RPMI8226 (cell line): ENCODE data around the gene TGFB2.

Experiments
- DNase-seq: peaks from one replicate; pipeline ENCODE4 v3.0.0-alpha.2; 2015

TGFB2 gene

DNA sequence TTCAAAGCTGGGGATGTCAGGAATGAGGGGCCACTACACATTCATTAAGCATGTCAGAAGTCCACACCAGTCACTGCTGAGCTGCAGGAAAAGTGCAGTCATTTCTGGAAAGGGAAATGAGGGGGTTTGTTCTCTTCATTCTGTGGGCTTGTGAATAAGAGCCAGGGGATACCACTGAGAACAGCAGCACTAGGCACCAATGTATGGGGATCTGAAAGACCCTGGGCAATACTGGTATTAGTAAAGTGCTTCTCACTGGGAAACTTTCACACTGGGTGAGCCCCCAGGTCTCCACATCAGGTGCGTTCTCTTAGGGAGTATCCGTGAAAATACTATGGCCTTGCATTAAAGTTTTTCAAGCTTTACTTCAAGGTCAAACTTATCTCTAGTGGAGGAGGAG, 49.9 kb downstream of the TGFB2 start:
- no peak for DNase-seq

DNA sequence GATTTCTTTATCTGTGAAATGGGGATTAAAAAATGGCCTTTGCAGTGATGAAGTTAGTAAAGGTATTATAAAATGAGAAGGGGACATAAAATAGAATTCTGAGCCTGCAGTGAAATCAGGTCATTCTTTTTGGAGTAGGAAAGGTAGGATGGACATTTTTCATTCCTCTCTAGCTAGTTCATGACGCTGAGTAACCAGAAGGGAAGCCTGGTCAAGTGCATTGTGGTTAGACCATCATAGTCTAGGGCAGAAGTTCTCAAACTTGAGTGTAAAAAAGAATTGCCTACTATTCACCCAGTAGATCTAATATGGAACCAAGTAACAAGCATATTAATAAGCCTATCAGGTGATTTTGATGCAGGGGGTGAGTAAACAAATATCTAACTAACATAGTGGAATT, 50.8 kb downstream of the TGFB2 start:
- DNase-seq, result no peak

DNA sequence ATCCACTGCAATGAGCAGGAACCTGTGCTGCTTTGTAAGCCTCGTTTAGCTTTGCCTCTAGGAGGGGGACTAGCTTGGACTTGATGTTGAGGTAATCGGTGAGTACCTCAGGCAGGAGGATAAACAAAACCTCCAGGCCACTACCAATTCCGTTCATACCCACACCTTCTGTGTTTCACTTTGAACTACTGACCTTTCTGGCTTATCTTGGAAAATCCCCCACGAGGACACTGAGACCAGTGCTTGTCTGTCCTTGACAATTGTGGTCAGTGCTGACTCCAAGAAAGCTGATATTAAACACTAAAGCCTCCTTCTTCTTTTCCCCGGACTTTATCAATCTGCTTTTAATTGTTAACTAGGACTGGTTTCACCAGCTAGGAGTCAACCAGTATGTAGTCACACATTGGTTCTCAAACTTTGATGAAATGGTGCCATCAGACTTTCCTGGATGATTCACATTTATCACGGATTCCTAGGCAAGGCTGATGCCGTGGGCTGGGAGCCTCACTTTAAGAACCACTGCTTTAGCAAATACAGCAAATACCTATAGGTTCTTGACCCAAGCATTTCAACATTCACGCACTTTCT, 52.7 kb downstream of the TGFB2 start:
- DNase-seq, result no peak

DNA sequence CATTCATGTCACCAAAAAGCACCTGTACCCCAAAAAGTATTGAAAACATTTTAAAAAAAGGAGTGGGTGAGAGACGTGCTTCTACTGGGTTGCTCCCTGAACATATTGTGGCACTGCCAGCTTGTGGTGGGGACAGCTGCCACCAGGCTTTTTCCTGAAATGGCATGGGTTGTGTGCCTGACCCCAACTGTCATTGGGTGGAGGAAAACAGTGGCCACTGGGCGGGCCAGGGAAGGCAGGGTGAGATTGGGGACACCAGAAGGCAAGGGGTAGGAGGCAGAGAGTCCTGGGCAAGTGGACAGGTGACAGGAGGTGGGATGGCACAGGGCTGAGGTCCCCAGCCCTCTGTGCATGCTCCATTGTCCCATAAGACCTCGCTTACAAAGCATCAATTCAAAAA, 55.5 kb downstream of the TGFB2 start:
- no peak for DNase-seq

DNA sequence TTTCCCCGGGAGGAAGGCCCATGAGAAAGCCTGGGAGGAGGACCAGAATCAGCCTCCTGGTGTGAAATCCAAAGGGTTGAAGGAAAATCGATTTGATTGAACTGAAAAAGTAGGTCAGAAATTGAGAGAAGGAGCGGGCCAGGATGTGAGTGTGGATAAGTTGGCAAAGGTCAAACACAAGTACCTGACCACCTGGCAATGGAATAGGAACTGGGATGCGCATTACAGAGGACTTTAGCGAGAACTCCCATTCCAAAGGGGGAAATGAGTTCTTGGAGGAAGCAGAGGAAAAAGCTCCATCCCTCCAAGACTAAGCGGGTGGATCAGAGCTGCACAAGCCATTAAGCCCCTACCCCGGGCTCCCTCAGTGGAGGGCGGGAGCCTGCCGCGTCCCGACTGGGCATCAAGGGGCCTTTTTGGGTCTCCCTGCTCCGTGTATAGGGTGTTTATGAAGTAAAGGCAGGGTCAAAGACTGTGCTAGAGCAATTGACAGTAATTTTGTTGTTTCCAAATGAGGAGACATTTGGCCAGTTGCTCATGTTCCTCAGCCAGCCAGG, 56.4 kb downstream of the TGFB2 start:
- DNase-seq, result no peak

DNA sequence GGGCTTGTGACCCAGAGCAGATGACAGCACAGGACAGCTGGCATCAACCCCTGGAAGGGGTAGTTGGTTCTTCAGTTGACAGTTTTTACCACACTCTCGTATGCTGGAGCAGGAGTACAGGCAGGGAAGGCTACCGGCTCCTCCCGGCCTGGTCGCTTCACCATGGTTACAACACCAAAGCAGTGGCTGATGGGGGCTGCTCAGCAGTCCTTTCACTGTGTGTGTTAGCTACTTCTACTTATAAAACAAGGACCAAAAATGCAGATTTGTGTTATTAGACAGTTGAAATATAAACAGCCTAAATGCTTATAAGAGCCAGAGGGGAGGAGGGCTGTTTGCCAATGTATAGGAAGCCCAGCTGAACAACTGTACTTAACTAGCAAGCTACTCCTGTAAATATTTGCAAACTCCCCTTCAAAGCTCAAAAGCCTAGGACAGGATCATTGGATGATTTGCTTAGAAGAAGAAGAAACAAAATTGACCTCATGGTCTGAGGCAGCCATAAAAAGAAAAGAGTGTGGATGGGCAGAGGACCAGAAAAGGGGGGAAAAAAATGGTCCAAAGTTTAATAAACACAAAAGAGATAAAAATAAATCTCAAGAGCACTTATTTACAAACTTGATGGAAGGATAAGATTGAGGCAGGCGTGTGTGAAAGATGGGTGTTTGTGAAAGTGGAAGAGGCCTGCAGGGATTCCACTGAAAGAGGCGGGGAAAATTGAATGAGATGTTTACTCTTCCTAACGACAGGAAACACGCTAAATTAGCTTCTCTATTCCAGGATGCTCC, 57.1 kb downstream of the TGFB2 start:
- no peak for DNase-seq

DNA sequence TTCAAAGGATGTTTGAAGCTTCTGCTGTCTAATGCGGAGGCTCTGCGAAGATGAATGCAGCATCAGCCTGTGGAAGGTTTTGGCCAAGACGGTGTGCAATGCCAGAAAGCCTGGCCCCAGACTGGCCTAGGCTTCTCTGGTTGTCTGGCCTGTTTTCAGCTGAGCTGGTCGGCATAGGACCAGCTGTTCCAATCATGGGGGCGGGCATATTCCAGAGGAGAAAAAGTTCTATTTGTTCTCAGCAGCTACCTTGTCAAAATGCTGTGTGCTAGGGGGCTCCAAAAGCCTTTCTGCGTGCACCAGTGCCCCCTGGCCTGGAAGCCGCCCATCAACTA, 57.6 kb downstream of the TGFB2 start:
- DNase-seq, result no peak

DNA sequence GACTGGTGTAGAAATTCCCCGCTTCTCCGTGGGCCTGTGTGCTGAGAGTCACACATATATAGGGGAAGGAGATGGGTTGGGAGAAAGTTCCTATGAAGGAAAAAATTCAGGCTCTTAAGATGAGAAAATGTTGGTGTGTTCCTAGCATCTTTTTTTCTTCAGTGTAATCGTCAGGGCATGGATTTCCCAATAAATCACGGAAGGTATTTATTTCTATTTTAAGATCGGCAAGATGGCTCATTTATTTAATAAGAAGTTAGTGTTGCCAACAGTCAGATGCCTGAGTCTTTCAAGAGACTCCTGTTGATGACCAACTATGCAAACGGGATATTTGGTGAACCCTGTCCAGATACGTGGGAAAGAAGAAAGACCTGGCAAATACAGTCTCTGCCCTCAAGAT, 58.2 kb downstream of the TGFB2 start:
- DNase-seq, result no peak

DNA sequence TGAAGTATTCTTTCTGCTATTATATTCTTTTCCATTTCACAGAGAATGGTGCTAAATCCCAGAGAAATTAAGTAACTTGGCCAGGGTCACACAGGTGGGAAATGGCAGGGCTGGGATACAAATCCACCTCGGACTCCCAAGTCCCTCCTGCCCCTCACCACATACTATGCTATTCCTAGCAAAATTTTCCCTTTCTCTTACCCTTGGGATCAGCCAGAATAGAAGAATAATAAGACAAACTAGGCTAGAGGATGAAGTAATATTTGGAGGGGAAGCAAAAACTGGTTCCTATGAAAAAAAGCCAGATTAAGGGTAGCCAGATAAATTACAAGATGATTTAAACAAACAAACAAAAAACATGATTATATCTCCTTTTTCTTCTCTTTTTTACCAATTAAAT, 62.5 kb downstream of the TGFB2 start:
- no peak for DNase-seq

DNA sequence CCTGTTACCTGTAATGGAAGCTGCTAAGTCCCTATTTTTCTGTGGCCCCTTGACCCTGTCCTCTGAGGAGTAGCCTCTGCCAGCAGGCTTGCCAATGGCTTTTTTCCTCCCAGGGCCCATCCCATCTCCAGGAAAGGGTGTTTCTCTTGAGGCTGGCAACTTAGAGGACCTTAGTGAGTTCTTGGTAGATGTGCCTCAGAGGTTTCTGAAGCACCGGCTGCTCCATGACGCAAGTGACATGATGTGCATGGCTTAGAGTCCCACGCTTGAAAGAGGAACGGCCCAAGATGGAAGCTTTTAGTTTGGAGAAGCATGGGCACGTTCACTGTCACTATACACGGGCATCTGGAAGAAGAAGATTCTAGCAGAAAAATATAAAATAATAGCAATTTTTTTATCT, 63.0 kb downstream of the TGFB2 start:
- DNase-seq, result no peak

DNA sequence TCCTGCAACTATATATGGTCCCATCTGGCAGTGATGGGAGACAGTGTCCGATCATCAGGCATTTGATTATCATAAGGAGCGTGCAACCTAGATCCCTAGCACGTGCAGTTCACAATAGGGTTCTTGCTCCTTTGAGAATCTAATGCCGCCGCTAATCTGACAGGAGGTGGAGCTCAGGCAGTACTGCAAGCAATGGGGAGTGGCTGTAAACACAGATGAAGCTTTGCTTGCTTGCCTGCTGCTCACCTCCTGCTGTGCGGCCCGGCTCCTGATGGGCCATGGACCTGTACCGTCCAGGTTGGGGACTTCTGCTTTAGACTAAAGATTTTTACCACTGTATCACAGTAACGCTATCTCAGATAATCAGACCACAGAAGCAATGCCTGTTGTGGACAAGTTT, 63.8 kb downstream of the TGFB2 start:
- no peak for DNase-seq

DNA sequence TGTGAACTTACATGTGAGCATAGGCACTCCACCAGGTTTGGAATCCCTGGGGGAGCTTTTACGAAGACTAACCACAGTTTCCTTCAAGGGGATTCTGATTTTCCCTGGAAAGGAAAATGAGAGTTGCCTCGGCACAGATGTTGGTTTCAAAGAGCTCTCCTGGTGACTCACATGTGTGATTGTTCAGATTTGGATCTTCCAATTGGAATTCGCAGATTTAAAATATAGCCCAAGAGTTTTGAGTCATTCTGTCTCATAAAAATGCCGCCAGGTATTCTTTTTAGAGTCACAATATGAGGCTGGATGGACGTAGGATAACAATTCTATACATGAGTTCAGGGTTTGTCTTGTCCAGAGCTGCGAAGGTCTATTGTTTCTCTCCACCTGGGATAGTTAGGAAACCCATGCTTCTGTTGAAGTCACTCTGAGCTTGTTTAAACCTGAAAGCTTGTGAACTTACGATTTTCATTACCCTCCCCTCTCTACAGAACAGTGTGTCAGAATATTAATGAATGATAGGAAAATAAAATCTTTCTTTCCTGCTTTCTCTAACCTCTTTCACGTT, 64.9 kb downstream of the TGFB2 start:
- DNase-seq, result no peak

DNA sequence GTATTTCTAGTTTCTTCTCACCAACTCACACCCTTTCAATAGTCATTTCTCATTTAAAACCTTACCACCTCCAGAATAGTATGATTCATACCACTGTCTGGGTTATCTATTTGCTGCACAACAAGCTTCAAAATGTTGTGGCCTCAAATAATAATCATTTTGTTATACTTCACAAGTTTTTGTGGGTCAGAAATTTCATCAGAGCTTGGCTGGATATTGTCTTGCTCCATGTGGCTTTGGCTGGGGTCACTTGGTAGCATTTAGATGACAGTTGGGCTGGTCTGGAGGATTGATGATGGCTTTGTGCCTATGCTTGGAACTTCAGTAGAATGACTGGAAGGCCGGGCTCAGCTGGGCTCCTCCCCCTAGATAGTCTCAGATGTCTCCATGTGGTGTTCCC, 66.0 kb downstream of the TGFB2 start:
- DNase-seq, result no peak

DNA sequence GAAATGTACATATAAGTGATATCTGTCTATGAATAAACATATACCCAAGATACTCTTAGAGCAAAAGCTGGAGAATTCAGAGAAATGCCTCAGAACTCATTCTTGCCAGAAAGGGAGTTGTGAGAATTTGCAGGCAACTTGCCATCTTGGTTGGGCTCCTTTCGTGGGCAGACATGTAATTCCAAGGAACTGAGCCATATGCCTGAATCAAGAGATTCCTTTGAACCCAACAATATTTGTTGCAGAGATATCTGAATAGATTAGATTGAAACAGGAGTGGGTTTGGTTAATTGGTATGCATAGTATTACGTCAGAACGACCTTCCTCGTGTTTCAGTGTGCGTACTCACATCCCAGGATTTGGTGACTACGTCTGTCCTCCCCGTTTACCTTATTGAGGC, 67.0 kb downstream of the TGFB2 start:
- no peak for DNase-seq

DNA sequence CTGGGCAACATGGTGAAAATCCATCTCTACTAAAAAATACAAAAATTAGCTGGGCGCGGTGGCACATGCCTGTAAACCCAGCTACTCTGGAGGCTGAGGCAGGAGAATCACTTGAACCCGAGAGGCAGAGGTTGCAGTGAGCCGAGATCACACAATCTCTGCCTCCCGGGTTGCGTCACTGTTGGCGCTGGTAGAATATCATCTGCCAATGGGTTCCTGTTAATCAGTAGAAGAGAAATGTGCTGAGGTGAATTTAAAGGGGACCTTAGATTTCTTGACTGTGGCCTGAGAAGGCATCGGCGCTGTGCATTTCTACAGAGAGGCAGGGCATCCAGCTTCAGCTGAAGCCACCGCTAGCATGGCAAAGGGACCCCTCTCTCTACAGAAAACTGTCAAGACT, 68.0 kb downstream of the TGFB2 start:
- DNase-seq, result no peak

DNA sequence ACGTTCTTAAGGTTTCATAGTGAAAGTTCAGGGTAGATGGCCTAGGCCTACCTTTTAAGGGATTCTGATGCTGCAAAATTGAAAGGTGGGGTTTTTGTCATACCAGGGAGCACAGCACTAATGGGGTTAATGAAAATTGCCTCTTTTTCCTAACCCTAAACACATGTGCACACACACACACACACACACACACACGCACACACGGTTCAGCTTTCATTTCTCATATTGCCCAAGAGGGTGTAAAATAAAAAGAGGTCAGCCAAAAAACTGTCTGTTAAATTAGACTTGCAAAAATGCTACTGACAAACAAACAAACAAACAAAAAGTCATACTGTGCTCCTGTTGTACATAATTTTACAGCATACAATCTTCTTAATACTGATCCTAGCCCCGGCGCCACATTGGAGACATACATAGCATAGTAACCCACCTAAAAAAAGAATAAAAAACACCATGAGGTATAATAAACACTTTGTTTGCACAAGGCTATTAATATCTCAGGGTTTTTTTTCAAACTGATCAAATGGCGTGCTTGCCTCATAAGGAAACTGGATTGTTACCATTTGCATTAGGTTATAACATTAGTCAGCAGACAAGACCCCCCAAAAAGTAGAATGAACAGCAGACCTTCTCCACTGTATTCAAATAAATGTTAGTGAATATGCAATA, 69.1 kb downstream of the TGFB2 start:
- DNase-seq, result no peak

DNA sequence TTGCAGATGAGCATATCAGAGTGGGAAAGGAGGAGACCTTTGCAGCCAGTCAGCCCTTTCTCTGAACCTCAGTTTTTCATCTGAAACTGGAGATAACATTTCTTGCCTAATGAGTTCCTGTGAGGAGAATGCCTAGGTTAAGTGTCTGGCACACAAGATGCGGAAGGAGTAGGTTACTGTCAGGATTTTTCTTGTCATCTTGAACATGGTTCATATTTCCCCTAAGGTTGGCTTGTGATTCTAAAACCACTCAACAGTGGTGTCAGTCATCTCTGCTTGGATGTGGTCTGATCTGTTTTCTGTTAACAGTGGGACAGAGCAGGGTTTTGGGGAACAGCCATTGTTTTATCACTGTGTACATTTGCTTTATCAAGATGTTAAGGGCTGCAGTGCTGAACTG, 70.6 kb downstream of the TGFB2 start:
- no peak for DNase-seq

DNA sequence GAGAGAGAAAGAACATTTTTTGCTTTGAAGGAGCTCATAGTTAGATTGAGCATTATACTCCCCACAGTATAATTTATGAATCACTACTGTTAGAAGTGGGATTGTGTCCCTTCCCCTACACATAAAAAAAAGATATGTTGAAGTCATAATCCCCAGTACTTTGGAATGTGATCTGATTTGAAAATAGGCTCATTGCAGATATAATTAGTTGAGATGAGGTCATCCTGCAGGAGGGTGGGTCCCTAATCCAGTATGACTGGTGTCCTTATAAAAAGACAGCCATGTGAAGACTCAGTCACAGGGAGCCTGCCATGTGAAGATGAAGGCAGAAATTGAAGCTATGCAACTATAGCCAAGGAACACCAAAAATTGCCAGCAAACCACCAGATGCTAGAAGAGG, 76.4 kb downstream of the TGFB2 start:
- DNase-seq, result no peak

DNA sequence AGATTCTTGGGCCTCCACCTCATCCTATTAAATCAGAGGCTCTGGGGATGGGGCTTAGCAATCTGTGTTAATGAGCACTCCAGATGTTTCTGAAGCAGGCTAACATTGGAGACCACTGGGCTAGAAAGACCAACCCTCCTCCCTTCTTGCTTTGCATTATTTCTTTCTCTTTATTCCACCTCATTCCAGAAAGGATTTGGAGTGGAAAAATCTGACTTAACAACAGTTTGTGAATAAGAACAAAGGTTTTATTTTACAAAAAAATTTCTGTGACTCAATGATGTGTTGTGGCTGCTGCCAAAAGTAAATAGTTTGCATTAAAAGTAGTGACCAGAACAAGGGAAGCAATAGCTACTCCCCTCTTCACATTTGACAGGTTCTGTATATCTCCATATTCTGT, 79.4 kb downstream of the TGFB2 start:
- DNase-seq, result no peak

DNA sequence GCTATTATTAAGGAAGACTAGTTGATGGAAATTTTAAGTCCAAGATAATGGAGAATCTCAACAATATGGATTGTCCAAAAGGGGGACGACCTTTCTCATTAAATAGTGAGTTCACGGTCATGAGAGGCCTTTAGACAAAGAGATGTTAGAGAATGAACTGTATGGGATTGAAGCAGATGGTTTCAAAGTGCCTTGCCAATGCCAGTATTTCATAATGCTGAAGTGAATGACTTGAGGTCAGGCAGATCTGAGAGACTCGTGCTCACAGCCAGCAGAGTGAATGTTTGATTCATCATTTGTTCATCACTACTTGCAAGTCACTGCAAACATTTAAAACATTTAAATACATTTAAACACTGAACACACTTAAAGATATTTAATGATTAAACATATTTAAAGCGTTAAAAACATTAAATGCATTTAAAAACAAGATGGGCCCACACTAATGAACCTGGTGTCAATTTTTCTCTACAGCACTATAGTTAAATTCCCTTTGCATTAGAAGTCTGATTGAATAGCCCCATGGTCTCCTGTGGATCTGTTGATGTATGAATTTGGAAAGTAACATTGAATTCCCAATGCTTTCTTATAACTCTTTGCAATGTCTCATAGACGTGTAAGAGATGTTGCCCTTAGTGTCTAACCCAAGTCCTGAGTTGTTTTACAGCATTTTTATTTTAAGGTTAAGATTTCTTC, 80.7 kb downstream of the TGFB2 start:
- no peak for DNase-seq

DNA sequence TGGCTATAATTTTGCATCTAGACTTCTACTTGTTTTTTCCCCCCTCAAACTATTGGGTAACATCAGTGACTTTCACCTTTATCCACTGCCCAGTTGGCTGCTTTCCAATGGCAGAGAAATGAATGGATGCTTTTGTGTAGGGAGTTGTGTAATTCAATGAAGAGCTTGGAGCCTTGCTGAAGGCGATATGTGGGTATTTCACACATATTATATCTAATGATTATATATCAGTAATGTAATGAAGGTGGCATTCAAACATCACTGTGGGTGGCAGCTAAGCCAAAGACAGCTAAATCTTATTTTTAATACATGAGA, 81.2 kb downstream of the TGFB2 start:
- no peak for DNase-seq

DNA sequence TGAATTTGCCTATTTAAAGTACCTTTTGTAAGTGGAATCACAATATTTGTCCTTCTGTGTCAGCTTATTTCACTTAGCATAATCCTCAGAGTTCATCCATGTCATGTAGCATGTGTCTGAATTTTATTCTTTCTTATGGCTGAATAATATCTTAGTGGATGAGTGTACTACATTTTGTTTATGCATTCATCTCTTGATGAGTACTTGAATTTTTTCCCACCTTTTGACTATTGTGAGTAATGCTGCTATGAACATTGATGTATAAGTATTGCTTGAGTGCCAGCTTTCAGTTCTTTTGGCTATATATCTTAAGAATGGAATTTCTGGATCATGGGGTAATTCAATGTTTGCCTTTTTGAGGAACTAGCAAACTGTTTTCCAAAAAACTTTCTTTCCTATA, 84.2 kb downstream of the TGFB2 start:
- DNase-seq, result no peak

DNA sequence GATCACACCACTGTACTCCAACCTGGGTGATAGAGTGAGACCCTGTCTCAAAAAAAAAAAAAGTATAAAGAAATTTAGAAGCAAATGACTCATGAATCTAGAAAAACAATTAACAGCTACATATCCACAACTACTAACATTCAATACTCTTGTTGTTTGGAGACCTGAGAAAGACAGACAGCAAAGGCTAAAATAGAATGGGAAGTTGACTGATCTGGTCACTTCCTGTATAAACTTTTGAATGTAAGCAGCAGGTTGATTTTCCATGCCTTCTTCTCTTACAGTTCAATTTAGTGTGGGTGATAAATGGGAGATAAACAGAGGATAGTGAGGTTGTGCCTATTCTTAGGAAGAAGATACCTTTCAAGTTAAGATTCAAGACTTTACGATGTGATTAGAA, 85.2 kb downstream of the TGFB2 start:
- no peak for DNase-seq

DNA sequence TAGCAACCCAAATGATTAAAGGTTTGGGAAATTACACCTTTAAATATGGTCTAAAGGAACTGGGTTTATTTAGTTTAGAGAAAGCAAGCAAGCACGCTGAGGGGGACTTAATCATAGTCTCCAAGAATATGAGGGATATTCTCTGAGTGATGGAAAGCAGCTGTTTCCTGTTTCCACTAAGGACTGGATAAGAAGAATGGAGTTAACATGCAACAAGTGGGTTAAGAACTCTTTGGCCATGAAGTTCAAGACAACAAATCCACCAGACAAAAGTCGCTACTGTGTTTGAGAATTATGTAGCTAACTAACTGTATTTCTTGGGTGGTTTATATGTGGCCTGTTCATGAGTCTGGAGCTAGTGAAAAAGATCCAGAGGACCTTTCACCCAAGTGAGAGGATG, 85.7 kb downstream of the TGFB2 start:
- DNase-seq, result no peak
